Sigmoid colon (tissue), 4 donors: Measurements from ENCODE around the gene ZNF556.

Source experiments
- CTCF ChIP-seq, 4 experiments: fragments of 450-650 bp in 3 of 4; fragments of 200-600 bp in 1 of 4; IDR thresholded peaks; one replicate each; pipeline ENCODE4 v1.5.1; 2016 to 2019; ENCODE audit warnings: antibody characterized with exemption in 4 of 4, mild to moderate bottlenecking in 3 of 4, moderate library complexity in 2 of 4
- EP300 ChIP-seq, 4 donors: sonication (generic); formaldehyde crosslinking; IDR thresholded peaks; one replicate each; pipeline ENCODE4 v1.6.1; 2017; ENCODE audit warnings: antibody characterized with exemption in 4 of 4
- POLR2A ChIP-seq, 2 donors: fragments of 450-650 bp; IDR thresholded peaks; one replicate each; pipeline ENCODE4 v1.6.1; 2016; ENCODE audit warnings: antibody characterized with exemption in 2 of 2, mild to moderate bottlenecking in 2 of 2, moderate library complexity in 2 of 2

- TF ChIP-seq CTCF (IDR thresholded peaks at IDR 0.05) (no peak), POLR2A (IDR thresholded peaks at IDR 0.05) (no peak), EP300 (IDR thresholded peaks at IDR 0.05) (no peak)
These were observed 46.9 kb upstream of the ZNF556 start for GRCh38 chr19:2820112-2820702.
